H1 (cell line): Measurements from ENCODE around the gene SEMG2. TPM values are rescaled to one million over a fixed set of nuclear protein-coding genes. Genes with fewer than 3 reads are reported as not detected.

Source experiments
- BACH1 ChIP-seq: IDR thresholded peaks from 2 replicates; pipeline ENCODE4 v1.6.1; 2012; ENCODE audit warnings: low read length, improper control_type of control experiment
- BRCA1 ChIP-seq: IDR thresholded peaks from 2 replicates; pipeline ENCODE4 v1.6.1; 2012; ENCODE audit warnings: low read depth, low read length, improper control_type of control experiment
- FOSL1 ChIP-seq: IDR thresholded peaks from 2 replicates; pipeline ENCODE4 v1.6.1; 2011; ENCODE audit warnings: mild to moderate bottlenecking, low read depth, low read length, moderate library complexity; ENCODE audit not compliant: insufficient read depth
- HDAC6 ChIP-seq: IDR thresholded peaks from one replicate; pipeline ENCODE4 v1.7.1; 2012; ENCODE audit warnings: low read depth, mild to moderate bottlenecking, inconsistent platforms, low read length, moderate library complexity
- JUND ChIP-seq: IDR thresholded peaks from 2 replicates; pipeline ENCODE4 v1.6.1; 2011; ENCODE audit warnings: mild to moderate bottlenecking, improper control_type of control experiment, low read length
- PHF8 ChIP-seq: fragments of 200-600 bp; sonication (generic); conservative IDR thresholded peaks from 2 replicates; pipeline ENCODE4 v1.7.1; 2012; ENCODE audit warnings: low read depth, mild to moderate bottlenecking, inconsistent platforms, low read length, moderate library complexity
- SAP30 ChIP-seq: fragments of 300-600 bp; sonication (generic); IDR thresholded peaks from 2 replicates; pipeline ENCODE4 v1.7.1; 2012; ENCODE audit warnings: low read length, moderate library complexity, mild to moderate bottlenecking, inconsistent platforms; ENCODE audit not compliant: insufficient read depth, insufficient replicate concordance
- USF2 ChIP-seq: IDR thresholded peaks from 2 replicates; pipeline ENCODE4 v1.6.1; 2011; ENCODE audit warnings: low read length, improper control_type of control experiment
- YY1 ChIP-seq: IDR thresholded peaks from 2 replicates; pipeline ENCODE4 v1.6.1; 2011; ENCODE audit warnings: low read depth, mild to moderate bottlenecking, low read length
- polyA plus RNA-seq, 7 experiments: library from polyadenylated mRNA; depleted of rRNA in 3 of 7; stranded (reverse) in 5 of 7; unstranded in 2 of 7; fragments of >200 nt in 5 of 7; fragments of 200-250 nt in 2 of 7; gene quantifications; 1 replicate in 5 of 7; 2 replicates in 1 of 7; 4 replicates in 1 of 7; pipeline versions ENCODE4 v1.2.1 to v1.2.3, GENCODE V29; 2011 to 2013; ENCODE audit warnings: missing spikeins in 2 of 7, mixed read lengths in 2 of 7
- total RNA-seq: library from RNA; stranded (reverse); fragmentation: NEBNext Ultra II Directional; extraction: Animal tissue kit (Norgen Biotek cat#: 25700); gene quantifications from 2 replicates; pipeline ENCODE4 v1.2.1, GENCODE V29; 2021
- TF ChIP-seq, protein P1 (sequence below): fragments of 300-600 bp; sonication (generic); IDR thresholded peaks from 2 replicates; pipeline ENCODE4 v1.7.1; 2012; ENCODE audit warnings: low read length, moderate library complexity, mild to moderate bottlenecking, inconsistent platforms; ENCODE audit not compliant: insufficient replicate concordance

SEMG2 gene
- total and polyA plus RNA-seq, 2 of the 8 experiments (the other 6 are each of a cell fraction or from before 2014, with no cell fraction given): not detected

- TF ChIP-seq, protein P1, sequence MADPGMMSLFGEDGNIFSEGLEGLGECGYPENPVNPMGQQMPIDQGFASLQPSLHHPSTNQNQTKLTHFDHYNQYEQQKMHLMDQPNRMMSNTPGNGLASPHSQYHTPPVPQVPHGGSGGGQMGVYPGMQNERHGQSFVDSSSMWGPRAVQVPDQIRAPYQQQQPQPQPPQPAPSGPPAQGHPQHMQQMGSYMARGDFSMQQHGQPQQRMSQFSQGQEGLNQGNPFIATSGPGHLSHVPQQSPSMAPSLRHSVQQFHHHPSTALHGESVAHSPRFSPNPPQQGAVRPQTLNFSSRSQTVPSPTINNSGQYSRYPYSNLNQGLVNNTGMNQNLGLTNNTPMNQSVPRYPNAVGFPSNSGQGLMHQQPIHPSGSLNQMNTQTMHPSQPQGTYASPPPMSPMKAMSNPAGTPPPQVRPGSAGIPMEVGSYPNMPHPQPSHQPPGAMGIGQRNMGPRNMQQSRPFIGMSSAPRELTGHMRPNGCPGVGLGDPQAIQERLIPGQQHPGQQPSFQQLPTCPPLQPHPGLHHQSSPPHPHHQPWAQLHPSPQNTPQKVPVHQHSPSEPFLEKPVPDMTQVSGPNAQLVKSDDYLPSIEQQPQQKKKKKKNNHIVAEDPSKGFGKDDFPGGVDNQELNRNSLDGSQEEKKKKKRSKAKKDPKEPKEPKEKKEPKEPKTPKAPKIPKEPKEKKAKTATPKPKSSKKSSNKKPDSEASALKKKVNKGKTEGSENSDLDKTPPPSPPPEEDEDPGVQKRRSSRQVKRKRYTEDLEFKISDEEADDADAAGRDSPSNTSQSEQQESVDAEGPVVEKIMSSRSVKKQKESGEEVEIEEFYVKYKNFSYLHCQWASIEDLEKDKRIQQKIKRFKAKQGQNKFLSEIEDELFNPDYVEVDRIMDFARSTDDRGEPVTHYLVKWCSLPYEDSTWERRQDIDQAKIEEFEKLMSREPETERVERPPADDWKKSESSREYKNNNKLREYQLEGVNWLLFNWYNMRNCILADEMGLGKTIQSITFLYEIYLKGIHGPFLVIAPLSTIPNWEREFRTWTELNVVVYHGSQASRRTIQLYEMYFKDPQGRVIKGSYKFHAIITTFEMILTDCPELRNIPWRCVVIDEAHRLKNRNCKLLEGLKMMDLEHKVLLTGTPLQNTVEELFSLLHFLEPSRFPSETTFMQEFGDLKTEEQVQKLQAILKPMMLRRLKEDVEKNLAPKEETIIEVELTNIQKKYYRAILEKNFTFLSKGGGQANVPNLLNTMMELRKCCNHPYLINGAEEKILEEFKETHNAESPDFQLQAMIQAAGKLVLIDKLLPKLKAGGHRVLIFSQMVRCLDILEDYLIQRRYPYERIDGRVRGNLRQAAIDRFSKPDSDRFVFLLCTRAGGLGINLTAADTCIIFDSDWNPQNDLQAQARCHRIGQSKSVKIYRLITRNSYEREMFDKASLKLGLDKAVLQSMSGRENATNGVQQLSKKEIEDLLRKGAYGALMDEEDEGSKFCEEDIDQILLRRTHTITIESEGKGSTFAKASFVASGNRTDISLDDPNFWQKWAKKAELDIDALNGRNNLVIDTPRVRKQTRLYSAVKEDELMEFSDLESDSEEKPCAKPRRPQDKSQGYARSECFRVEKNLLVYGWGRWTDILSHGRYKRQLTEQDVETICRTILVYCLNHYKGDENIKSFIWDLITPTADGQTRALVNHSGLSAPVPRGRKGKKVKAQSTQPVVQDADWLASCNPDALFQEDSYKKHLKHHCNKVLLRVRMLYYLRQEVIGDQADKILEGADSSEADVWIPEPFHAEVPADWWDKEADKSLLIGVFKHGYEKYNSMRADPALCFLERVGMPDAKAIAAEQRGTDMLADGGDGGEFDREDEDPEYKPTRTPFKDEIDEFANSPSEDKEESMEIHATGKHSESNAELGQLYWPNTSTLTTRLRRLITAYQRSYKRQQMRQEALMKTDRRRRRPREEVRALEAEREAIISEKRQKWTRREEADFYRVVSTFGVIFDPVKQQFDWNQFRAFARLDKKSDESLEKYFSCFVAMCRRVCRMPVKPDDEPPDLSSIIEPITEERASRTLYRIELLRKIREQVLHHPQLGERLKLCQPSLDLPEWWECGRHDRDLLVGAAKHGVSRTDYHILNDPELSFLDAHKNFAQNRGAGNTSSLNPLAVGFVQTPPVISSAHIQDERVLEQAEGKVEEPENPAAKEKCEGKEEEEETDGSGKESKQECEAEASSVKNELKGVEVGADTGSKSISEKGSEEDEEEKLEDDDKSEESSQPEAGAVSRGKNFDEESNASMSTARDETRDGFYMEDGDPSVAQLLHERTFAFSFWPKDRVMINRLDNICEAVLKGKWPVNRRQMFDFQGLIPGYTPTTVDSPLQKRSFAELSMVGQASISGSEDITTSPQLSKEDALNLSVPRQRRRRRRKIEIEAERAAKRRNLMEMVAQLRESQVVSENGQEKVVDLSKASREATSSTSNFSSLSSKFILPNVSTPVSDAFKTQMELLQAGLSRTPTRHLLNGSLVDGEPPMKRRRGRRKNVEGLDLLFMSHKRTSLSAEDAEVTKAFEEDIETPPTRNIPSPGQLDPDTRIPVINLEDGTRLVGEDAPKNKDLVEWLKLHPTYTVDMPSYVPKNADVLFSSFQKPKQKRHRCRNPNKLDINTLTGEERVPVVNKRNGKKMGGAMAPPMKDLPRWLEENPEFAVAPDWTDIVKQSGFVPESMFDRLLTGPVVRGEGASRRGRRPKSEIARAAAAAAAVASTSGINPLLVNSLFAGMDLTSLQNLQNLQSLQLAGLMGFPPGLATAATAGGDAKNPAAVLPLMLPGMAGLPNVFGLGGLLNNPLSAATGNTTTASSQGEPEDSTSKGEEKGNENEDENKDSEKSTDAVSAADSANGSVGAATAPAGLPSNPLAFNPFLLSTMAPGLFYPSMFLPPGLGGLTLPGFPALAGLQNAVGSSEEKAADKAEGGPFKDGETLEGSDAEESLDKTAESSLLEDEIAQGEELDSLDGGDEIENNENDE: no peak
- TF ChIP-seq FOSL1 (no peak), USF2 (no peak), SAP30 (no peak), YY1 (no peak), BACH1 (no peak), JUND (no peak), BRCA1 (no peak), PHF8 (no peak), HDAC6 (no peak)
These were observed 36.0 kb downstream of the SEMG2 start (continued) for GRCh38 chr20:45257161-45257560.
